Inflammatory macrophage treated with lipopolysaccharide for 4 hours (primary cell): ENCODE data around the gene PBX1.

Experiments
- DNase-seq: peaks from one replicate; pipeline ENCODE4 v3.0.0-alpha.2; 2020

The PBX1 gene

DNA sequence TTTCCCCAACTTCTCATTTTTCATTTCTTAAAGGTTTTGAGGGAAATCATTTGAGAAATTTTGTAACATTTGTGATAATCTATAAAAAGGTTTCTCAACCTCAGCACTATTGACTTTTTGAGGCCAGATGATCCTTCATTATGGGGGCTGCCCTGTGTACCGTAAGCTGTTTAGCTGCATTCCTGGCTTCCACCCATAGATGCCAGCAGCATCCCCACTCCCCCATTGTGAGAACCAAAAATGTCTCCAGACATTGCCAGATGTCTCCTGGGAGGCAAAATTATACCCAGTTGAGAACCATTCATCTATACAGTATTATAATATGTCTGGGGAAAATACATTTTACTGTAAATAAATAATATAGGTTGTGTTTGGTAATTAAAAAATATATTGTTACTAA, 146.0 kb downstream of the PBX1 start:
- DNase-seq, result no peak

DNA sequence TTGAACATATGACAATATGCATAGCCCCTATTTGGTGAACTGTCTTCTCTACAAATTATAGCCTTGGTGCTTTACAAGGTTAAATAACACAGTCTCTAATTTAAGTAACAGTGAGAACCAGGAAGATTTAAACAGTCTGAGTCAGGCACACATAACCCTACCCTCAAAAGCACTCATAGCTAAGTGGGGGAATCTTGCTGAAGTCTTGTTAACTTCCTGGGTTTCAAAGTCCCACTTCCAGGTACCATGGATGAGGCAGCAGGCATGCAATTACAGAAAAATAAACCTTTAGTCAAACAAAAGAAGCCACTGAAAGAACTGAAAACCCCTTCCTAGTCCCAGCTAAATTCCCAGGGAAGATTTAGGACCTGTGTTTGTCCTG, 147.6 kb downstream of the PBX1 start:
- no peak for DNase-seq

DNA sequence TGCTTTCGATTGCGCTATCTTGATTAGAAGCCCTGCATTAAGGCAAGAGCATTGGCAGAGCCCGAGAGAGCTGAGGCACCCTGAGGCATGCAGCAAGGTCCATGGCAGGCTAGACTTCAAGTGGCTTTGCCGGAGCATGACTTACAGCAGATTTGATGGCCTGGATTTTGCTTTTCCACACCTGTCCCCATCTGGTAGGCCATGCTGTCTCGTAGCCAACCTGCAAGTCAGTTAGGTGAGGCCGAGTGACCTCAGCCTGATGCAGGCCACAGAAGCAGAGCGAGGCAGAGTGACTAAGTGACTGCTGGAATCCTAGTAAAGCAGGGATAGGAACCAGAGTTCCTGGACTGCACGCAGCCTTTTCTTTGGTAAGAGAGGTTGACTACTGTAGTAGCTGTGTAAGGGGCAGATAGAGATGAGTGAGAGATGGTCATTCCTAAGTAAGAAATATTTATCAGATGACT, 148.9 kb downstream of the PBX1 start:
- DNase-seq, result no peak

DNA sequence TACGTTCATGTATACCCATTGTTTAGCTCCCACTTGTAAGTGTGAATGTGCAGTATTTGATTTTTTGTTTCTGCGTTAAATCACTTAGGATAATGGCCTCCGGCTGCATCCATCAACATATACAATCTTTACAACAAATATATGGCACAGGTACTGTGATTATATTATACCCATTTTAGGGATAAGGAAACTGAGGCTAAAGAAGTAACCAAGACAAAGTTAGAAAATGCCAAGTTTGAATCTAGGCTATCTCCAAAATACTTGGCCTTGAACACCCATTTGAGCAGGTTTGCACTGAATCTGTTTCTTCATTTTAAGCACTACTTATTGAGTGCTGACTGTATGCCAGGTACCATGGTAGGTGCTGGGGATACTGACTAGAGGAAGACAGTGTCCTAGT, 149.6 kb downstream of the PBX1 start:
- DNase-seq, result no peak

DNA sequence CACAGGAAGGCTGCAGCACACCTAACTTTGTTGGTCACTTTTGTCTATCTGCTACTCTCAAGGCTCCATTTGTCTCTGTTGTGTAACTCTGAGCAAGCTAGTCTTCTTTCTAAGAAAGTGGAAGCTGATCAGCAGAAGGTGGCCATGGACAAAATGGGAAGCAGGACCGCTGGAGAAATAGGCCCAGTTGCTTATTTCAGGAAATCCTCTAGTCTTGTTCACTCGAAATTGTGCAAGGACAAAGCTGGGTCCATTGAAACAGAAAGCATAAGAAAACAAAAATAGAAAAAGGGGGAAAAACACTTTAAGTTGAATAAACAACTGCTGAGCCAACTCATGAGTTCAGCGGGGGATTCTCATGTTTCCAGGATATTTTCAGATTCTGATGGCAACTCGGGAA, 150.1 kb downstream of the PBX1 start:
- DNase-seq, result peak; percentile 97

DNA sequence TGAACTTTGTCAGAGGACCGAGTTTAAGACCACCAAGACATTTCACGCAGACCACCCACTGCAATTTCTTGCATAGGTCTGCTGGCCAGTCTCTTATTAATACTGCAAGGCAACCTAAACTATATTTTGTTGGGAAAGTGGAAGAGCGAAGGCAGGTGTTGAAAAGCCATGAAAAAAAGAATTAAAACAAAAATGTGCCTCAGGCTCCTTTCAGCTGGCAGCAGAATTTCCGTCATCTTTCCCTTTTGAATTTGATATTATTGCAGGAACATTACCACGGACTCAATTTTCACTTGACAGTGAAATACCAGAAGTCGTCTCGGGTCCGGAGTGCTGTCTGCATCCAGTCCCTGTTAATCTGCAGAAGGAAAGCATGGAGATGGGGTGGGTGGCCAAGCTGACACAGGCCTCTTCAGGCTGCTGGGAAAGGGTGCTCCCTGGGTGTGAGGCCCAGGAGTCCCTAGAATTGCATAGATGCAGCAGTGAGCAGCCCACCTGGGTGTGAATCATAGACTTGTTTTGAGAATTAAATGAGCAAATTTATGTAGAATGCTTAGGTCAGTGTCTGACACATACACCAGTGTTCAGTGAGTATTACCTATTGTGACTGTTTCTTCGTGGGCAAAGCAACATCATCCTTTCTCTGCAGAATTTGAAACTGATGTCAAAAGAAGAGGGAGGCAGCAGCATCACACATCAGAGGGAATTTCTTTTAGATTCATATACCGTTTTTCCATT, 150.7 kb downstream of the PBX1 start:
- DNase-seq, result peak; percentile 64

DNA sequence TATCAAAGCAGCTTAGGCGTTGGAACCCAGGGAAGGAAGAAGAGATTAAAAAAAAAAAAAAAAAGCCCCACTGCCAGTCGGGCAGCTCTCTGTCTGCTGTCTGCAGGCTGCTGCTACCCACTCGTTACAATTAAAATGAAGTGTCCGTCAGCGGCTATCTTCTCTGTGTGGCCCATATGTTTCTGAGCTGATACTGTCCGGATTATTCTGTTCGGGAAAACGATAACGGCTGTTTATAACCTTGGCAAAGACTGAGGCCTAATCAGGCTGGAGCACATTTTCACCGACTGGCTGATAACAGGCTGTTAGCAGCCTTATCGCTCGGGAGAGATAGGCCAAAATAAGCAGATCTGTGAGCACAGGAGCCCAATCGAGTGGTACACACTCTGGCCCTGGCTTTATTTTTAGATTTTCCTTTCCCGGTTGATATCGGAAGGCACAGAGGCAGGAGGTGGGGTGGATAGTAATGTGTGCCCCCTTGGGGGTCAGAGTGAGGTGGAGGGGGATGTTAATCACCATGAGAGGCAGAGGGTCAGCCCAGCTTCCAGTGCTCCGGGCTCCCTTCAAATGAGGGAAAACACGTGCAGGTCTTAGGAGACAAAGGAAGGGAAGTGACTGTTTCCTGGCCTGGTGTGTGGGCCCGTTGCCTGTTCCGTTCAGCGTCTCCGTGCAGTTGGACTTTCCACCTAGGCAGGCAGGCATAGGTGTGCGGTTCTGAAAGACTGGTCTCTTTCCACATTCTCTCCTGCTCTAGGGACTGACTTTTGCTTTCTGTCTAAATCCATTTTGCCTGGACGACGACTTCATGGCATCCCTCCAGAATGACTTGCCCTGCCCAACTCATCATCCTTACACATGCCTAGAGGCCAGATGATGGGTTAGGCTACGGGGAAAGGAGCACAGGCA, 153.4 kb downstream of the PBX1 start:
- no peak for DNase-seq

DNA sequence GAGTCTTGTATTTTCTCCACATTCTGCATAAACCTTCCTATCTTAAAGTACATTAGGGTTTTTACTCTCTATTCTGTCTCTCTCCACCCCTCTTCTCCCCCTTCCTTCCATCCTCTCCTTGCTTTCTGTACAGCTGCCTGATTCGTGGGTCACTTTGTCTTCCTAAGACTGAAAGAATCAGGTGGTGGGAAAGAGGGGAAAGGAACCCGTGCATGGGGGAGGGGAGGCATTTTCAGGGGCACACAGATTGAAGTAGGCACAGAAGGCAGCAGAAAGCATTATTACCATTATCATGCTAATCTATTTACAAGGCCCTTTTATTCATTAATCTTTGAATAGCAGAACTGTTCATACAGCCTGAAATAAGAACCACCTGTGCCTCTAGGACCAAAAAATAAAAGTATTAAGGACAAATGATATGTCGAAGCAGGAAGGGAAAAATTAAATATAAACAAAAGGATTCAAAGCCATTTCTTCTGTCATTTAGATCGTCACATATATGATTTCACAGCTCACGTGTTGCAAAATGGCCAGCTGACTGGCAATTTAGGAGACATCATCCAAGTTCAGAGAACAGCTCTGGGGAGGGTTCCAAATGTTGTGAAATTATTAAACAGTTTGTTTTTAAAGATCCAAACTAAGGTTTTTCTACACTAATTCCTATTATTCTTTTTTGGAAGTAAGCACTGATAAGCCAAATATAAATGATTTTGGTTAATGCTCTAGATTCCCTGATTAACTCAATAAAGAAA, 154.6 kb downstream of the PBX1 start:
- DNase-seq, result peak; percentile 39

DNA sequence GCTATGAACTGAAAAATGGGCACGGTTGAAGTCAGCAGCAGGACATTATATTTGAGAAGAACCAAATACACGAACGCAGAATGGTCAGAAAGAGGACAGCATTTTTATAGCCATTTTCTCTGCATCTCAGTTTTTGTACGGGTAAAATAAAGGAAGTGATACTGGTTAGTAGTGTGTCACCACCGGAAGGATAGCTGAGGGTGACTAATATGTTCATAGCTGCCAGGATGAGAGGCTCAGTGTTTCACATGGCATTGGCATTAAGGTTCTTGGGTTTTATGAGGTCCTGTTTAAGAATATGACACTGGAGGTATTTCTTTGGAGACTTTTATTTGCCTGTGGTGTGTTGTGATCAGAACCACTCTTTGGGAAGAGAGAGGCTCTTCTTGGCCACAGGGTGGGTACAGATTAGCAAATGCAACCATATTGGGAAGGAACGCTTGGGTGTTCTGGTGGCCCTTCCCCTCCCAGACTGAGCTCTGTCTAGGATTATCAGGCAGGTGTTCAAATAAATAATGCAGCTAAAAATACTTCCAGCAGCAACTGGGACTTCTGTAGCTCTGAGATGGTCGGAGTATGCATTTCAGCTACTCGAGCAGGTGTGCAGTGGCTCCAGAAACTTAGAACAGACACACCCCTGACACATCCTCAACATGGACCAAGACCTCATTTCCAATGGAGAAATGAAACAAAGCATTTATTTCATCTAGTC, 158.2 kb downstream of the PBX1 start:
- DNase-seq, result peak; percentile 89

DNA sequence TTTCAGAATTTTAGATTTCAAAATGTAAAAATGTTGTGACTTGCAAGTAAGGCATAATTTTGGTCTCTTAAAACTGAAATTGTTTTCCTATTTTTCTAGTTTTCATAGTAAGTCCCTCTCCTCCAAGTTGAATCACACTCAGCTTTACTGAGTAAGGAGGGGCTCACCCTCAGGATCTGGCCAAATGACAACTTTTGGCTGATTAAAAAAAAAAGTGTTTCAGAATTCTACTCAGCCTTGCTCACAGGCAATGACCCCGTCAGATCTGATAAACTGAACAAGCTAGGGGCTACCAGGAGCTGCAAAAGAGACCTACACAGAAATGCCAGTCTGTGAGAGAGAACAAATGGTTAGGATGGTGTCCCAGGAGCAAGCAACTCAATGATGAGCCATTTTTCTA, 159.8 kb downstream of the PBX1 start:
- DNase-seq, result no peak

DNA sequence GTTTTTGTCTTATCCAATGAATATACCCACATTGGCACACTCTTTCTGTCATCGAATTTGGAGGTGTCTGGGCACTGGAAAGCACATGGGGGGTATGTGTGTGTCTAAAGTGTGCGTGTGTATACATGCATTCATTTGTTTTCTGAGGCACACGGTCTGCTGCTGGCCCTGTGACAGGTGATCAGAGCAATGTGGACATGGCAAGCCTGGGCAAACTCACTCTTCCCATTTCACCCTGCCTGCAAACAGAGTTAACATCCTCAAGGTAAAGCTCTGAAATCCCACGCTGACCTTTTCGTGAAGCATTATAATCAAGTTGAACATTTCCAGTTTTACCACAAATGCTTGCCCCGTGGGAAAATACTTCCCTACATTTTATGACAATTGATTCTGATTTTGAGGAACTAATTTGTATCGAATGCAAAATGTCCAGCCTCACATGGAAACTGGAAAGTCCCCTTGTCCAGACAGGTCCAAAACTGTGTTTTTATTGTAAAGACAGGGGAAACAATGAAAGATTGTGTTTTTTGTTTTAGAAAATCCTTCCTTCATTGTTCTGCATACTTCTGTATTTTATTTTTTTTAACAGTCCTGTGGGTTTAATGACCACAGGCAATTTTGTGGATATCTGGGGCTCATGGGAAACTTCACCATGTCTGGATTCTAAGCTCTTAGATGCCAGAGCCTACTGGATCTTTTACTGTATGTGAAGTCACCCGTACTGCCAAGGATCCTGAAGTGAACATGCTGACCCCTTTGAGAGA, 160.9 kb downstream of the PBX1 start:
- DNase-seq, result peak; percentile 62

DNA sequence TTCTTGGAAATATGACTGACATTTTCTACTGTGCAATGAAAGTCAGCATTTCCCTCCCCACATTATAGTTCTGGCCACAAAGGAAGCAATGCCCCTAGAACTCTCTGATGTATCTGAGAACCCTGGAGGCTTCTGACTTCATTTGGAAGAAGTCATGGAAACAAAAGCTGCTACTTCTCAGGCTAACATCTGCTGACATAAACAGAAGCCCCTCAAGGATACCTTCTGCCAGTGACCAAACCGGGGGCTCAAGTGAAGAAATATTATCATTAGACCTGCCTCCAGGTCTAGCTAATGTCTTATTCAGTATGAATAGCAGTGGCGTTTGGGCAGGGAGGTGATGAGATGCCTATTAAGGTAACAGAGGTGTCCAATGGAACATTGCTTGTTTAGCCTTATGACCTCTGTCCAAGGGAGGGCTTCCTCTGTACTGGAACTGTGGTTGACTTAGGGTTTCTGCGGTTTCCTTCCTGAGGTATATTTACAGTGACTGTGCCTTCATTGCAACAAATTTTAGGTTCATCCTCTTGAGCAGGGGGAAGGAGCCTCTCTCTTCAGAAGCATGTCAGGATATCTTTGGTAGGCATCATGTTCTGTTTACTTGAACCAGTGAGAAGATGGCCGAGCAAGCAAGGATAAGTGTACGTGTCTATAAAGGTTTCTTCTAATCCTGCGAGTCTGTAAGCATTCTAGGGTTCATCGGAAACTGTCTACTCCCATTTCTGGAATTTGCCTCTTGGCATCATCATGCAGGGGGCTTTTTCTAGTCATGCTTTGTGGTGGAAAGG, 161.7 kb downstream of the PBX1 start:
- peak; percentile 13 for DNase-seq

DNA sequence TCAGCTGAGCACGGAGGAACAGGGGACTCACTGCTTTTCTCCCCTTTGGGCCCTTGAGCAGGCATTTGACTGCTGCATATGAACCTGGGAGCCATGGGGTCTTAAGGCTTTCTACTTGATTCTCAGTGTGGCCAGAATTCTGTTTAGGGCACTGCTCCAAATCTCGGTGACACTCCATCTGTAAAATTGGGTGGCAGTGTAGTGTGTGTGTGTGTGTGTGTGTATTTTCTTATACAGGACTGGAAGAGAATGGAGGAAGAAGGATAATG, 162.2 kb downstream of the PBX1 start:
- no peak for DNase-seq

DNA sequence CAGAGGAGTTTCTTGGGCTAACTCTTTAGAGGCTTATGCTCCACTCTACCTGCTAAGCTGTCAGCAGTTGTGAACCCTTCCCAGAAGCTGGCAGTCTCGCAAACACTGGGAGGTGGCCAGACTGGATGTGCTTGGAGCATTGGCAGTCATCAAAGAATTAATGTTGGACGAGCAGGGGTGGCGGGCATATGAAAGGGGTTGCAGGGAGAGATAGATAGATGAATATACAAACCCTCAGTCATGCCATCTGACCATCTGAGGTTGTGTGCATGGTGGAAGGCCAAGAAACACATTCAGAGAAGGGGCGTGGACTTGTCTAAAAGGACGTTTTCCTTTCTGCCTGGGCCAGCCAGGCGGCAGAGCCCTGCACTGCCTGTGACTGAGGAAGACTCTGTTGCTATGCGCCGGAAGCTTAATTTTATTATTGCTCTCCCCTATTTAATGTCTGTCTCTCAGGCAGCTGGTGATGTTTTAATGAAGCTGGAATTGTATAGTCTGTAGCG, 164.4 kb downstream of the PBX1 start:
- DNase-seq, result no peak

DNA sequence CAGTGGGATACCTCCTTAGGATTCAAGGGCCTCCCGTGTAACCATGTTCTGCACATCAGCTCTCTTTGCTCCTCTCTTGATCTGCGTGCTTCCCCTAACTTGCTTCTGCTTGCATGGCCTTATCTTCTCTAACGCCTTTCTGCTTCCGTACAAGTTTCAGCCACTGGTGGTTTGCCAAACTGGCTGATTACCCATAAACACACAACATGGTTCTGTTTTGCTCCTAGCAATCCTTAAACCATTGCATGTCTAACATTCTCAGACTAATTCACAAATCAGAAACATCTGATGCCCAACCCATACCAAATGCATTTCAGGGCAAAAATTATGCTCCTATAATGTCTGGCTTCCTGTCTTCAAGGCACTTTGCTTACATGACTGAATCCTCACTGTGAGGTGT, 166.4 kb downstream of the PBX1 start:
- no peak for DNase-seq

DNA sequence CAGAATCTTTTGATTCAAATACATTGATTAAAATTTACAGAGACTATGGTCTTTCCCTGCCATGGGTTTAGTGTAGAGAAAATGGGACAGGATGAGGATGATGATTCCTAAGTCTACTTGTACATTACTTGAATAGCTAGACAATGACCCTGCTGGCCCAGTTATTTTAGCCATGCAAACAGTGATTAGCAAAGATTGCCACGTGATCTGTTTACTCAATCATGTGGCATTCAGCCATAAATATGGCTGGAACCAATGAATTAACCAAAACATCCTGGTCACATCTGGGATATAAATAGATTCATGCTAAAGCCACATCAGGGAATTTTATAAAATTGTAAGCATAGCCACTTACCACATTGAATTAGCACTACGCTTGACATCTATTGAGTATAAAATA, 167.3 kb downstream of the PBX1 start:
- DNase-seq, result no peak

DNA sequence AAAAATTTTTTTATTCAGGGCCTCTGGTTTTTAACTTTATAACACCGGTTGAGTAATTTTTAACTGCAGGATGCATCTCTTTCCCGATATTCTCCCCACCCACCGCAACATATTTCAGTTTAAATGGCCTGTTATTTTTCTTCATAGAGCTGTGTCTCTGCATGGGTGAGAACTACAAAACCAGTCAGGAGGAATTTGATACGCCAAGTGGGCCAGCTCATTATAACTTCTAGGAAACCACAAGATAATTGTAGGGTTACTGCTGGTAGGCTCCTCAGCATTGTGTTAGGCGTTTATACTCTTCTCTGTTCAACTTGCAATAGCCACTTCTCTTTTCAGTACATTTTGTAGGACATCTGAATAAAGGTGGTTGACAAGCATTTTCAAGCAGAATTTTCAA, 169.7 kb downstream of the PBX1 start:
- no peak for DNase-seq

DNA sequence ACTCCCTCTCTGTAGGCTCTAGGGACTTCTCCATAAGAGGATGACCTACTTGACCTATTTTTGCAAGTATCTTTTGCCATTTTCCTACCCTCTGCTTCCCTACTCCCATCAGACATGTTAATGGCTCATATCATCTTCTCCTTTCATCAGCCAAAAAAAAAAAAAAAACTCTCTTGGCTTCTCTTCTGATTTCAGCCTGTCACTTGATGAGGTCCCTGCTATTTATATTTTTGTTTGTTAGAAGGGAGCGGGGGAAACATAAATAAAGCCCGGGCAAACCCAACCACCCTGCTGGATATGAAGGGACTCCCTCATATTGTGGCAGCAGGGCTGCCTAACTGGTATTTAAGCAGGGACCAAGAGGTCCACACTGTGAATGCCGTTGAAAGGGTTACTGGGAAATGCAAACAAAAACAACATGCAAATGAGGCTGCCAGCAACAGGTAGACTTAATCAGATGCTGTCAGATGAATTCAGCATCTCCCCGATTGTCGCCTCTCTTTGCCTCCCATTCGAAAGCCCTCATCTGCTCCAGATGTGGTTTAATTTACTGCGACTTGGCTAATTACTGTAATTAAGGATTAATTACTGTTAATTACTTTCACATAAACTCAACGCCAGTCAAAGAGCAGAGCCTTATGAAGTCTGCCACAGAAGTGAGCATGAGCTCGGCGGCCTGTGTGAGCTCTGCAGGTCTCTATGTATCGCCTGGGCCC, 172.3 kb downstream of the PBX1 start:
- no peak for DNase-seq

DNA sequence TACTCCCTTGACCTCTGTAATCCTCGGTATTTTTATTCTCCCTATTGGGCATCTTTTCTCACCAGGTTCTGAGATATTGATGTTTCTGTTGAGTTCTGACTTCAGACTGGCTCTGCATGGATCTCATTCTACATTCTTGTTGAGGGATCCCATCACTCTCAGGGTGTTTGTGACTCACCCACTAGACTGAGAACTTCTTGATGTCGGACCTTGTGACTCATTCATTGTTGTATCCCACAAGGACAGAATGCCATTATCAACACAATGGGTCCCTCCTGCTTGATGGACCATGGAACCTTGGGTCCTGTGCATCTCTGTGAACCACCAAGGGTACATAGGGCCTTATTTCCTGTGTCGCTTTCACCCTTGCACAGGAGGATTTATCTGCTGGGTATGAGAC, 174.1 kb downstream of the PBX1 start:
- DNase-seq, result no peak

DNA sequence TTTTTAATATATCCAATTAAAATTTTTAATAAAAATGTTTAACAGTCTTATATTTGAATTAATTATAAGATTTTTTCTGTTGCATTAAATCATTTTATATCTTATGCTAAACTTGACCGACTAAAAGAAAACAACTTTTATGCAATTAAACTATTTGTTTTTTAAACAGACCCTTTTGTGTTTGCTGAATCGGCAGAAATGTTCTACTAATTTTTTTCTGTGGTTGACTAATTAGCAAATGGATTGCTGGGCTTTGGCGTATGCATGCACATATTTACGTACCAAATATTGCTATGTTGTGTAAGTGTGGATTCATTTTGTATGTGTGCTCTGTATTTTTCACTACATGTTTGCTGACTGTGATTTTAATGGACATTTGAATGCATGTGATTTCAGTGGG, 174.8 kb downstream of the PBX1 start:
- no peak for DNase-seq
